GM19351 (cell line): ENCODE data around the gene SAV1.

ENCODE experiments used
- ATAC-seq: cut with Tn5 transposase; IDR thresholded peaks from one replicate; pipeline ENCODE4 v1.9.1; 2021; ENCODE audit warnings: mild to moderate bottlenecking, moderate library complexity; ENCODE audit not compliant: unreplicated experiment

SAV1 gene

GRCh38 chr14:50610465-50610864, 57.6 kb downstream of the SAV1 start:
- ATAC-seq: no peak

- no peak for ATAC-seq
Observed at GRCh38 chr14:50608302-50608851, 59.7 kb downstream of the SAV1 start.

- no peak for ATAC-seq
Observed at GRCh38 chr14:50607761-50608160, 60.3 kb downstream of the SAV1 start.

- peak; percentile 55 for ATAC-seq
Observed at GRCh38 chr14:50607181-50607580, 60.9 kb downstream of the SAV1 start.

GRCh38 chr14:50606468-50606867, 61.6 kb downstream of the SAV1 start:
- no peak for ATAC-seq

- no peak for ATAC-seq
Observed at GRCh38 chr14:50605766-50606165, 62.3 kb downstream of the SAV1 start.

GRCh38 chr14:50603565-50603964, 64.5 kb downstream of the SAV1 start:
- no peak for ATAC-seq

GRCh38 chr14:50602035-50602434, 66.1 kb downstream of the SAV1 start:
- no peak for ATAC-seq

GRCh38 chr14:50601394-50601793, 66.7 kb downstream of the SAV1 start:
- ATAC-seq: no peak

GRCh38 chr14:50600849-50601248, 67.3 kb downstream of the SAV1 start:
- ATAC-seq: no peak

GRCh38 chr14:50599700-50600444, 68.2 kb downstream of the SAV1 start:
- ATAC-seq: no peak

- ATAC-seq: no peak
Observed at GRCh38 chr14:50598765-50599164, 69.3 kb downstream of the SAV1 start.

- ATAC-seq: no peak
Observed at GRCh38 chr14:50594577-50595316, 73.4 kb downstream of the SAV1 start.

- no peak for ATAC-seq
Observed at GRCh38 chr14:50590464-50590863, 77.6 kb downstream of the SAV1 start.
